HG03103 (cell line): Measurements from ENCODE around the gene CLEC4E.
"Not testable (repeated sequence)": the region's sequence is repeated elsewhere in the genome, so short reads cannot be mapped to it uniquely, and the experiment has no call there.

ENCODE experiments used
- ATAC-seq: cut with Tn5 transposase; IDR thresholded peaks from one replicate; pipeline ENCODE4 v1.9.1; 2021; ENCODE audit warnings: low read depth; ENCODE audit not compliant: unreplicated experiment

Gene CLEC4E, protein sequence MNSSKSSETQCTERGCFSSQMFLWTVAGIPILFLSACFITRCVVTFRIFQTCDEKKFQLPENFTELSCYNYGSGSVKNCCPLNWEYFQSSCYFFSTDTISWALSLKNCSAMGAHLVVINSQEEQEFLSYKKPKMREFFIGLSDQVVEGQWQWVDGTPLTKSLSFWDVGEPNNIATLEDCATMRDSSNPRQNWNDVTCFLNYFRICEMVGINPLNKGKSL

DNA sequence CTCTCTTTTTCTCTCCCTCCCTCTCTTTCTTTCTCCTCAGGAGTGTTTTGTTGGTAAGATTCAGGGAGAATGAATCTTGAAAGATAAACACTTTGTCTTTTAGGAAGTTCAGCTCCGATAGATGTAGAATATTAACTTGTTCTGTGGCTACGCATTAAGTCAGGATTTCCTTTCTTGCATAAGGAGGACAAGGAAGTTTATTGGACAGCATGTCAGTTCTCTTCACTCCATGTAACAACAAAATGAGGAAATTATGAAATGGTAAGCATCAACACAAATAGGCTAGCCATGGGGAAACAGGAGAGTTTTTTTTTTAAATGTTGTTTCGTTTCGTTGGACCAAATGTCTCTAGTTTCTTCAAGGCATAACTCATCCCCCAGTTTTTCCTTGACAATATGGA lies at the start of gene CLEC4E:
TSS of gene CLEC4E (minus strand) at position 75 of the 400 bp plus-strand sequence. CDS start 108 bp downstream, outside the sequence.
- ATAC-seq, result not testable (repeated sequence)

DNA sequence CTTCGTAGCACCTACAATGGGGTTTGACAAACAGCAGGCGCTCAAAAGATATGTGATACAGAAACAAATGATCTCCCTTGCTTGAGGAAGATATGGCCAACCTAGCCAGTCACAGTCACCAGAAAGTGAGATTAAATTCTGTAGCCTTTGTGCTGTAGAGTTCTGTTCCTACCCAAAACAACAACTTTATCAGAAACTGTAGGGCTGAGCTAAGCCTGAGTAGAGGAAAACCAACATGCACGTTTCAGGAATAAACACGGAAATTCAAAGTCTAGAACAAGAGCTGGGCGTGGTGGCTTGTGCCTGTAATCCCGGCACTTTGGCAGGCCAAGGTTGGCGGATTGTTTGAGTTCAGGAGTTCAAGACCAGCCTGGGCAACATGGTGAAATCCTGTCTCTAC lies 49.0 kb upstream of the CLEC4E start:
- no peak for ATAC-seq

DNA sequence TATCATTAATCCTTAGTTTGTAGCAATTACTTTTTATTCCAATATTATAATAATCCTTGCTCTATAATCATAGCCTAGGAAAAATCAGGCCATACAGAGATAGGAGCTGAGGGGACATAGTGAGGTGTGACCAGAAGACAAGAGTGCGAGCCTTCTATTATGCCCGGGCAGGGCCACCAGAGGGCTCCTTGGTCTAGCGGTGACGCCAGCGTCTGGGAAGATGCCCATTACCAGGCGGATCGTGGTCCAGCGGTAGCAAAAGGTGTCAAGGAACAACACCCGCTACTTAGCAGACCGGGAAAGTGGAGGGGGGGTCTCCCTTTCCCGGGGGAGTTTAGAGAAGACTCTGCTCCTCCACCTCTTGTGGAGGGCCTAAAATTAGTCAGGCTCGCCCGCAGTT lies 43.8 kb upstream of the CLEC4E start:
- not testable (repeated sequence) for ATAC-seq

DNA sequence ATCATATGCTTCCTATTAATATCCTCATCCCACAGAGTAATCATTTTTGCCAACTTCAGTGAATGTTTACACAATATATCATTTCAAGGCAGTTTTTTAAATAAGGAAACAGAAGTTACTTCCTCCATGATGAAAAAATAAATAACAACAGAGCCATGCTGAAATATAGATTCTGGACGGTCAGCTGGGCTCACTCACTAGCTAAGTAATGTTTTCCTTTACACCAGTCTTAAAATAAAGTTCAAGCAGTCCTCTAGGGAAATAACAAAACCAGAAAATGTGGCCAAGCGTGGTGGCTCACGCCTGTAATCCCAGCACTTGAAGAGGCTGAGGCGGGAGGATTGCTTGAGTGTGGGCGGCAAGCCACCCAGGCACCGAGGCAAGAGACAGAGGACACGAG lies 43.3 kb upstream of the CLEC4E start:
- ATAC-seq, result no peak

DNA sequence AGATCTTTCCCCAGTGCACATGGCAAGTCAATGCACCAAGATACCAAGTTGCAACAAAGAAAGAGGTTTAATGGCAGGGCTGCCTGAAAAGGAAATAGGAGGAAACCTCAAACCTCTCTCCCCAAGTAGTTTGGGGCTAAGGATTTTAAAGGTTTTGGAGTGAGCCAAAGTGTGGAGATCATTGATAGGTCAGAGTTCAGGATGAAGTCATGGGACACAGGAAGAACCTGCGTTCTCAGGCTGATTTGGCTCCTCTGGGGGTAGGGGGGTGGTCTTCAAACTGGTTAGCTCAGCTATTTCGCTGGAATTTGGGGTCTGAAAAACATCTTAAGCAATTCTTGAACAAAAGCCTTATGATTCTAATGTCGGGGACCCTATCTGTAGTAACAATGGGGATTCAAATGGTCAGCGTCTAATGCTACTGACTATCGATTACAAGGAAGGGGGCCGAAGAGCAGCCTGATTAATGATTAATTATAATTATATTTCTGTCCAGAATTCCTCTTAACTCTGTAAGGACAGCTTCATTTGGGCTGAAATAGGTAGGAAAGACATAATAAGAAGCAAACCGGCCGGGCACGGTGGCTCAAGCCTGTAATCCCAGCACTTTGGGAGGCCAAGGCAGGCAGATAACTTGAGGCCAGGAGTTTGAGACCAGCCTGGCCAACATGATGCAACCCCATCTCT lies 40.5 kb upstream of the CLEC4E start:
- no peak for ATAC-seq

DNA sequence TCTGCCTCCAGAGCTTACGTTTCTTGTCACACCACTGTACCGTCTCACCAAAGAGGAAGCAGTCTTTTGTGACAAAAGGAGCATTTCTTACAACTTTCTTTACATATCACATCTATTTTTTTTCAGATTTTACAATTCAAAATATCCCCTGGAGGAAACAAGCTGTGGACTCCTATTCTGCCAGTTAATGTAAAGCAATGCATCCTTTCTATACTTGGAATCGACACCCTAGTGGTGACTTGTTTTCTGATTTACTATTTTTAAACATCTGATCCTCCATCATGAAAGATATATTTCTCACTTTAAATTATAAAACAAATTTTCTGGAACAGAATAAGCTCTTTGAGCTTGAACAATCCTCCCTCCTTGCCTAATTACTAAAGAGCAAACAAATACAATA lies 37.2 kb upstream of the CLEC4E start:
- ATAC-seq, result no peak

DNA sequence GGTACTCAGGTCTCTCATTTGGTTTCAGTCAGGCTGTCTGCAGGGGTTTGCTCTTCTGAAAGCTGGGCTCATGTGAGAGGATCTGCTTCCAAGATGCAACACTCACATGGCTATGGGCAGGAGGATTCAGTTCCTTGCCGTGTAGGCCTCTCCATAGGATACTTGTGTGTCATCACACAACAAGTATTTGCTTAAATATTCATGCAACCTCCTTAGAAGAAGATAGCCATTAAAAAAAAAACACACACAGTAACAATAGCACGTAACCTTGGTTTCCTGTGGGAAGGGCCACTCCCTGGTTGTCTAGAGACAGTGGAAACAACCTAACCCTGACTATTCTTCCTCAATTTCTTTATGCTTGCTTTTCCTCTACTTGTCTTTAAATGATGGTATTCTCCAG lies 31.8 kb upstream of the CLEC4E start:
- ATAC-seq, result no peak

DNA sequence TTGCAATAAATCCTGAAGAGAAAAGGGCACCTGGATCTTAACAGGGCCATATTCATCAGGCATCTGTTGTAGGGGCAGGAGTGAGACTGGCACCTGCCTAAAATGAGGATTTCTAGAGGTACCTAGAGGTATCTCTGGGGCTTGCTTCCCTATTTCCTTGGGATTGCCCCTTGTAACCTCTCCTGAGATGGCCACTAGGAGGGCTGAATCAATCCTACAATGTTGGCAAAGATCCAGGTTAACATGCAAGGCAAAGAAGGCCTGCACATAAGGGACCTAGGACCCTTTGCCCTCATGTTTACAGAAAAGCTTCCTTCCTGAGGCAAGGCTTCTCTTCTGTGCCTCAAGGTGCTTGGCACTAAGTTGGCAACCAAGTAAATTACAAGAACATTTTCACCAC lies 25.8 kb upstream of the CLEC4E start:
- ATAC-seq, result no peak

DNA sequence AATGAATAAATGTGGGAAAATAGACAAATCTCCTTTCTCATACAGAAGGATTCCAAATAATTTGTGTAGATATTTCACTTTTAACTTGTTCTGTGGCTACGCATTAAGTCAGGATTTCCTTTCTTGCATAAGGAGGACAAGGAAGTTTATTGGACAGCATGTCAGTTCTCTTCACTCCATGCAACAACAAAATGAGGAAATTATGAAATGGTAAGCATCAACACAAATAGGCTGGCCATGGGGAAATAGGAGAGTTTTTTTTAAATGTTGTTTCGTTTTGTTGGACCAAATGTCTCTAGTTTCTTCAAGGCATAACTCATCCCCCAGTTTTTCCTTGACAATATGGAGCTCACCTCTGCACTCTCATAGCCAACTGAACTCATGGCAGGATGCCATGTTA lies 25.3 kb upstream of the CLEC4E start:
- ATAC-seq, result not testable (repeated sequence)

DNA sequence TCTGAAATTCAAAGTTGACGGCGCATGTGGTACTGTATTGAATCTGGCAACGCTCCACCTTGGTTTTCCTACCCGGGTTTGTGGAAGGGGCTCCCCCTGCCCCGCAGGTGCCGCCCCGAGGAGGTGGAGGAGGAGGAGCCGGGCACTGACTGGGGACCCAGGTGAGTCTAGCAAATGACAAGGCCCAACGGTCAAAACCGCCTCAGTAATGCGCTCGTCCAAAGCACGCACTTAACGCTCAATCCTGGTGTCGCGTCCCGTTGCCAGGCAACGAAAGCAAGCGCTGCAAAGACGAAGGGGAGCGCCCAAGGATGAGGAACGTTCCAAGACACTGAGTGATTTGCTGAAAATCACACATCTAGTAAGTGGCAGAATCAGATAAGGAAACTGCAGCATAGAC lies 24.0 kb upstream of the CLEC4E start:
- no peak for ATAC-seq

DNA sequence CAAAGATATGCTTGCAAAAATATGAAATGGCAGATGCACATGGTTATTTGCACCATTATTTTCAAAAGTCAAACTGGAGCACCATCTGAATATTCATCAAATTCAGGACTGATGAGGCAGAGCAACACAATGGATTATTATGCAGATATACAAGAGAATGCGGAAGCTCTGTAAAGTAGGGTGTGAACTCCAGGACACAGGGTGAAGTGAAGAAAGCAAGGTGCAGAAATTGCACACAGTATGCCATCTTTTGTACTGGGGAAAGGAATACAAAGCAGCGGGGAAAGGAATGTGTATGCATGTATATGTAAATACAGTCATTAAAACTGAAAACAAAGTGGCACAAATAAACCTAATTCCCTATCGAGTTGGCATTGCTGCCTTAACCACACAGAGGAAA lies 22.7 kb upstream of the CLEC4E start:
- no peak for ATAC-seq

DNA sequence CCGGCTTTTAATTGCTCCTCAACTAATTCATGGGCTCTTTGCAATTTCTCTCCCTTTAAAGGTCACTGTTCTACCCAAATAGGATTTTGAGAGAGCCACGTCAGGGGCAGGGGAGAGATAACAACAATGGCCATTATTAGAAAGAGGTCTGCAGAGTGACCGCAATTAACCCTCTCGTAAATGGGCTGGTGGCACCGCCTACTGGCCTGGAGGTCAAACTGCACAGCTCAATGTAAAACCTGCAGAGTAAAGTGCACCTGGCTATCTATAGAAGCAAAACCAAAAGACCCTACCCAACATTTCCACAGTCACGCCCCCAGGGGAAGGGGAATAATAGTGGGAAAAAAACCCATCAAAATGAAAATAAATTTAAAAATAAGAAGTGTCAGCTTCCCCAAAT lies 21.6 kb upstream of the CLEC4E start:
- no peak for ATAC-seq

DNA sequence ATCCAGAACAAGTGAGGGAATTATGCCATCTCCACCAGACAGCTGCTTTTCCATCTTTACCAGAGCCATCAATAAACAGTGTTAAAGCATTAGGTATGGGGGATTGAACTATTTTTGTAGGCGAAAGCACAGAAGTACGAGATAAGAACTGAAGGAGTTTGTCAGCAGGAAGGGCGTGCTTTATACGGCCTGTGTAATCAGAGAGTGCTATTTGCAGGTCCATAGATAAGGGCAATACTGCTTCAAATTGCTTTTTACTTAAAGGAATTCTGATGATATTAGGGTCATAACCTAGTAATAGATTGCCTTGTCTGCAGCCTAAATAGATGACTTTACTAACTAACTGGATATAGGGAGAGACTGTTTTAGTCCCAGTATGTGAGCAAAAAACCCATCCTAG lies 20.3 kb upstream of the CLEC4E start:
- ATAC-seq, result no peak

DNA sequence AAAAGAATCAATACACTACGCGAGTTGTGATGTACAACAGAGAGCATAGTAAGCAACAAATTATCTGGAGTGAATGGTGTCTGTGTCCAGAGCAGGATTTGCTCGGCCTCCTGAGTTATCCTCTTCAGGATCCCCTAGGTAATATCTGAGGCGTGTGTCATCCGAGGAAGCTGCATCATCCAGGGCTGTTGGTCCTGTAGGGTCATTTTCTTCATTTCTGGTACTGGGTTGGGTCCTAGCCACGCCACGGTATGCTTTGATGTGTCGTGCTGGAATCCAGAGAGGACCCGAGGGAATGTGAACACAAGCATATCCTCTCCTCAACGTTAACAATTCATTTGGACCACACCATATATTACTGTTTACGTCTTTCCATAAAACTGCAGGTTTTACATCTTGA lies 19.0 kb upstream of the CLEC4E start:
- ATAC-seq, result no peak

DNA sequence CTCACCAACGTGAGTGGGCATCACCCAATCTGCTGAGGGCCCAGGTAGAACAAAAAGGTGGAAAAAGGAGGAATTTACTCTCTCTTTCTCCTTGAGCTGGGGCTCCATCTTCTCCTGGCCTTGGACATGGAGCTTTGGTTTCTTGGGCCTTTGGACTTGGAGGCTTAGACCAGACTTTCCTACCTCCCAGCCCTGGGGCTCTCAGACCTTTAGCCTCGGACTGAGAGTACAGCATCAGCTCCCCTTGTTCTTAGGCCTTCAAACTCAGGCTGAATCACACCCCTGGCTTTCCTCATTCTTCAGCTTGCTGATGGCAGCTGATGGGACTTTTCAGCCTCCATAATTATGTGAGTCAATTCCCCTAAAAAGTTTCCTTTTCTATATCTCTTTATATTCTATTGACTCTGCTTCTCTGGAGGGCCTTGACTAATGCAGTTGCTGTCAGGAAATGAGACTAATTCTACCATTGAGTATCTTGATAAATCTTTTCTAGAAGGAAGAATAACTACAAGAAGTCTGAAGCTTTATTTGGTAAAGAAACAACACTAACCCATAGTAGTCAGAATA lies 15.9 kb upstream of the CLEC4E start:
- no peak for ATAC-seq

DNA sequence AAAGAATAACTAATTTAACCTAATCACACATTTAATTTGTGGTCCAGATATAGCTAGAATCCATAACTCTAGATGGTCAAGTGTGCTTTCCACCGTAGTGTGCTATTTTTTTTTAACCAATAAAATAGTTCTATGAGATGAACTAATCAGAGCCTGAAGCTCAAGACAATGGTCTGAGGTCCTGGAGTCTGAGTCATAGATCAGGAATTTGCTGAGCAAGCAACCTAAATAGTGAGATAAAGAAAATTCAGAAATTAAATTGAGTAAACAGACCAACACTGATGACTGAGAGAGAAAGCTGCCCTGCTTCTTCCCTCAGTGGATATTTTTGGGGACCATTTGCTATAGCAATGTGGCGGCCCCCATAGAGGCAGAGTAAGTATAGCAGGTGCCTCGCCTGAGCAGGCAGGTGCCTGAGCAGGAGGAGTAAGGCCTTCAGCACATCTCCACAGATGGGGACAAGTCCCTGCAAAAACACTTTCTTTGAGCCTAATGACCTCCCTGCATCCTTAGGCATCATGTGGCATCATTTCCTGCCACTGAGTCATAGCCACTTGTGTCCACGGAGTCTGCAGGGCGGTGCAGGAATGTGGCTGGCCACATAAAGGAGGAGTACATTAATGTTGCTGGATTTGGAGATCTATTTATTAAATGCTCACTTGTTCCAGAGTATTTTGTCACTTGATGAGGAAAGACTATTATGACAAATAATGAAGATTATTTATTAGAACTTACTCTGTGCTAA lies 13.9 kb upstream of the CLEC4E start:
- no peak for ATAC-seq

DNA sequence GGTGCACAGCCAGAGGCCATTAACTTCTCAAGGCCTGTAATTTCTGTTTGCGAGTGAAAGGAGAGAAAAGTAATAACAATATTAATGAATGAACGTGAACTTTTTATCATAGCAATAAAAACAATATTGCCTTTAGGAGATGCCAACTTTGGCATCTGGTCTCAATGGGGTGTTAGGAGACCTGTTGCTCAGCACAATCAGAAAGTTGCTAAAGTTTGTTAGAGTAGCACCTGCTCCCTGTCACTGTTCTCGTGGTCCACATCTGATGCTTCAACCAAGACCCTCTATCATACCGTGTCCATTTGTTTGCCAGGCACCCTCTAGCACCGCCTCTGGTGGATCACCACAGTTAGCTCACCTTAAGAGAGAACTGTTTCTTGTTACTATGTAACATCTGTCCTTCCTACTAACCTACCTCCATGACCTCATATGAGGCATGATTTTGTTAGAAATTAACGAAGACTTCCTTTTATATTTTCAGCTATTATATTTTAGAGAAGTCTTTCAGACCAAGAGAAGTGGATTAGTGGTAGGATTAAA lies 12.5 kb upstream of the CLEC4E start:
- no peak for ATAC-seq

DNA sequence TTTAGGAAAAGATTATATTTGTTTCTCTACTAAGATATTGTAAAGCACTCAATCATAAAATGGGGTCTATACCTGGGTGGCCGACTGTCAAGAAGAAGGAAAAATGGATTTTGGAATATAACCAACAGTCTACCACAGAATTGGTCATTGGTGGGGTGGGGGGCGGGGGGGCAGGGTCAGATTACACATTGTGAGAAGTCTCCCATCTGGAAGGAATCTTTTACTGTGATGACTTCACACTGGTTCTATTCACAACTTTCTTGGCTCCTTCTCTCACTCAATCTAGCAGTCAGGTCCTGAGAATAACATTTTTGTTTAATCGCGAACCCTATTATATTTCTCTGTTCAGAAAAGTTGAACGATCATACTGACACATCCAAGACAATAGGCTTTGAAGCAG lies 8.7 kb upstream of the CLEC4E start:
- ATAC-seq, result no peak

DNA sequence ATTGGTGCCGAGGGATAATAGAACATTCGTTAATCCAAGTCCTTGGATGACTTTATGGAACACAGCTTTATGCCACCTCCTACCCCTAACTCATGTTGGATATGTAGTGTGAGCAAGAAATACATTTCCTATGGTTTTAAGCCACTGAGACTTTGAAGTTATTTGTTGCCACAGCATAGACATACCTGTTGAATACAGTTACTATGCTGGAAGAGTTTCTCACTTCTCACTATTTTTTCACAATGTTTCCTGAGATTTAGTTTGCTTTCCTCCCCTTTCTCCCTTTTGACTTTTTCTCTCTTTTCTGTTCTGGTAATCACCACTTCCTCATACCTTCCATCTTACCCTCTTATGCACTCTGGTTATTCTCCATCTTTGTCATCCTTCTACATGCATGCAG lies 7.5 kb upstream of the CLEC4E start:
- no peak for ATAC-seq

DNA sequence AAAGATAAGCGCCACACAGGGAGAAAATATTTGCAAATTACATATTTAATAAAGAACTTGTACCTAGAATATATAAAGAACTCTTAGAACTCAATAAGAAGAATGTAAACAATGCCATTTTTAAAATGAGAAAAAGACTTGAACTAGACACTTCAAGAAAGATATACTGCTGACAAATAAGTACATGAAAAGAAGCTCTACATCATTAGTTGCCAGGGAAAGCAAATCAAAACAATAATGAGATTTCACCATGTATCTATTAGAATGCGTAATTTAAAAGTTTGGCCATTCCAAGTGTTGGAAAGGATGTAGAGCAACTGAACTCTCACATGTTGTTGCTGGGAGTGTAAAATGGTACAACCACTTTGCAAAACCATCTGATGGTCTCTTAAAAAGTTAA lies 6.9 kb upstream of the CLEC4E start:
- ATAC-seq, result no peak

DNA sequence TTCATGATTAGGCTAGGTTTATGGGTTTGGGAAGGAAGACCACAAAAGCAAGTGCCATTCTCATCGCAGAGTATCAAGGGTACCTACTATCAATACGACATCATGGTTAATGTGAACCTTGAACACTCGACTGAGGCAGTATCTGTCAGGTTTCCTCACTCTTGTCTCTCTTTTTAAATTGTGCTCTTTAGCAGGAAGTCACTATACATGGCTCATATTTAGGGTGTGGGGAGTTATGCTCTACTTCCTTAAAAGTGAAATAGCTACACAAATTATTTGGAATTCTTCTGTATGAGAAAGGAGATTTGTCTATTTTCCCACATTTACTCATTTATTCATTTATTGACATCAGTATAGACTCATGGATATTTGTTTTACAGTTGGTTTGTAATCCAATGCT lies 5.9 kb upstream of the CLEC4E start:
- ATAC-seq, result no peak
